Stimulated activated CD4-positive, alpha-beta T cell treated with anti-CD3 and anti-CD28 coated beads, Interleukin-4, amount 100 ng/mL, for 24 hours (primary cell): ENCODE results near the gene SESN3.
A peak's percentile ranks its signal among the peaks of the same experiment; 100 is the strongest.
"Not testable (repeated sequence)": the region's sequence is repeated elsewhere in the genome, so short reads cannot be mapped to it uniquely, and the experiment has no call there.

Source experiments
- DNase-seq: peaks from one replicate; pipeline ENCODE4 v3.0.0-alpha.2; 2020

The SESN3 gene

DNA sequence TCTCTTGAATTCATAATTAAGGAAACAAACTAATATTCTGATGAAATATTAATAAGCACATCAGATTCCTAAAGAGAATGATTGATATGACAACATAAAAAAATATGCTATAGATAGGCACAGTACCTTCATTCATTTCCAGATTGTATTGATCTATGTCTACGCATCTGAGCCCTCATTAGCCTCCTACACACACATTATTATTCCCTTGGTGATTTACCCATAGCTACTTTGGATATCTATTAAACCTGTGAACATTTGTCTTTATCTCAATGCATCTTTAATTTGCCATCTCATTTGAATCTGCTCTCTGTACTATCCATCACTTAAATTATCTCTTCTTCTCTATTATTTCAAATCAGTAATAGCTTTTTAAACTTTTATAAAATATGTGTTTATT, 18.4 kb downstream of the SESN3 start:
- no peak for DNase-seq

DNA sequence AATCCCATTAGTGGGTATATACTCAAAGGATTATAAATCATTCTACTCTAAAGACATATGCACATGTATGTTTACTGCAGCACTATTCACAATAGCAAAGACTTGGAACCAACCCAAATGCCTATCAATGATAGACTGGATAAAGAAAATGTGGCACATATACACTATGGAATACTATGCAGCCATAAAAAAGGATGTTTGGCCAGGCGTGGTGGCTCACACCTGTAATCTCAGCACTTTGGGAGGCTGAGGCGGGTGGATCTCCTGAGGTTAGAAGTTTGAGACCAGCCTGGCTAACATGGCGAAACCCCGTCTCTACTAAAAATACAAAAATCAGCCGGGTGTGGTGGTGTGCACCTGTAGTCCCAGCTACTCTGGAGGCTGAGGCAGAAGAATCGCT, 21.5 kb downstream of the SESN3 start:
- DNase-seq = not testable (repeated sequence)

DNA sequence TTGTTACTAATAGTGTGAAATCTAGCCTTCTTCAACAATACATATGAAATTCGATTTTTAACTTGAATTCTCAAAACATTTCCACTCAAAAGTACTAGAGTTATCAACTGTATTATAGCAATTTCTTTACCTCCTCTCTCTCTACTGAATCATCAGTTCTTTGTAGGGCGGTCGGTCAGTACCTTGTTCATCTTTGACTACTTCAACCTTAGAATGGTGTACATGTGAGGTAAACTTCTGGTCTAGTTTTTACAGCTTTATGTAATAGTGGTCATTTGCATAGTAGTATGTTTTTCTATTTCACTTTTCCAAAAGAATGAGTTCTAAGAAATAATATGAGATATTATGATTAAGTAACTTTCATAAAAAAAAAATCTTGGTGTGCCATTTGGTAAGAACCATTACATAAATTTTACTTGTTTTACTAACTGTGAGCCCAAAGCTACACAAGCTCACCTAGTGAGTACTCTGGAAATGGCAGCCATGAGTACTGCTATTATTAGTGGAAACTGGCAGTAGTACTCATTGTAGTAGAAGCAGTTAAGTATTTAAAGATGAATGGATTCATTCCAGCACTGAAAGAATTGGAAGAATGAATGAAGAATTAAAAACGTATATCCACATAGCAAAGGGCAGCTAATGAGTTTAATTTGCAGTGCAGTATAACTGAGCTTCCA, 30.1 kb downstream of the SESN3 start:
- no peak for DNase-seq

DNA sequence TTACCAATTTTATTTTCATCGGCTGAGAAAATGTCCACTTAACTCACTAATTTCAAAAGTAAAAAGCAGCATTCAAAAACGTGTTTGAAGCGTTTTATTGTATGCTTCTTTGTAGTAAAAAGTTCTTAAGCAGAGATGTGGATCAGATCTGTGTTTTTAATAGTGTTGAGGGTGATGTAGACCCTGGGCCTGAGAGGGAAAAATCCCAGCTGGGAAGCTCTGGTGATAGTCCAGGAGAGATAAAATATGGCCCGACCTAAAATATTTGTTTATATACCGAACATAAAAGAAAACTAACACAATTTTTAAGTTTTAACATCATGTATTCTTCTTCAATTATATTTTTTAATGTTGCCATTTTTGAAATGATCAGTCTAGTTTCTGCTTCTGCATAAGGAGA, 35.2 kb downstream of the SESN3 start:
- no peak for DNase-seq

DNA sequence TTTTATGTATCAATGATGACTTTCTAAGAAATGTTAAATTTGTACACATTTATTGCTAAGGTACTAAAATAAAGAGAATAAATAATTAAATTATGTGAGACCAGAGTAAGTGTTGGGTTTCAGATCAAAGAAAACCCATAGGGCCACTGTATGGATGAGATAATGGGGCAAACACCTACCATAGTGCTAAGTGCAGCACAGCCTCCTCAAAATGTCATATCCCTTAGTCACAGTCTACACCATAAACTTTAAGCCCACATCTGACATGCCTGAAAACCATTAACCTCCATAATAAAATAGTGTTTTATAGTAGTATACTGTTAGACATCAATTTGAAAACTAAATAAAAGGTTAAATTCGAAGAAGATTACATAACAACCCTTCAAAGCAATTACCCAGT, 37.5 kb downstream of the SESN3 start:
- DNase-seq = no peak

DNA sequence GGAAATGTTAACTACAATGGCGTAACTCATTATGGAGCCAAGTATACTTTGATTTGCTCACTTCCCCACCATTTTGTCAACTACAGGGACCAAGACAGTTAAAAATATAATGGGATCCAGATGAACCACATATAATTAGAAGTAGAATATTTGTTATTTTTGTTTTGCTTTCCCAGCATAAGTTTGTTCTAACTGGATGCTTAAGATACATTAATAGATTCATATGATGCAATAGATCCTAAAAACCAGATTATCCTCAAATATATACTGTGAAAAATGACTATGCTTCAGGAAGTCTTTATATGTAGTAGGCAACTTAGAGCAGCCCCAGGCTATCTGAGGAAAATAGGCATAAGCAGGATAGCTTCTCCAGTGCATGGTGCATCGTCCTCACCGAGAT, 38.3 kb downstream of the SESN3 start:
- no peak for DNase-seq

DNA sequence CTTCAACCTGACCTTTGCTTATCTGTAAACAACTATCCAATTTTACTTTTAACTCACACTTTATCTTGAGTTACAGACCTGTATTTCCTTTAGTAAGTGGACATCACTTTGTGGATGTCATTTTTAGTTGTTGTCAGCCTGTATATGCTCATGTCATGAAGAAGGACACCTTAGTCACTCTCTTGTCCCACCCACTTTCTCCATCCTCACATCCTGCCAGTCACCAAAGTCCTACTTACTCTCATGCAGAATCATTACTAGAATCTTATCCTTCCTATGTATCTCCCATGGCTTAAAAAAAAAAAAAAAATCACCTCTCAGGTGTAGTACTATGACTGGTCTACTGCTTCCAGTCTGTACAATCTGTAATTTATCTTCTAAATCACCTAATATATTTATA, 43.3 kb downstream of the SESN3 start:
- no peak for DNase-seq

DNA sequence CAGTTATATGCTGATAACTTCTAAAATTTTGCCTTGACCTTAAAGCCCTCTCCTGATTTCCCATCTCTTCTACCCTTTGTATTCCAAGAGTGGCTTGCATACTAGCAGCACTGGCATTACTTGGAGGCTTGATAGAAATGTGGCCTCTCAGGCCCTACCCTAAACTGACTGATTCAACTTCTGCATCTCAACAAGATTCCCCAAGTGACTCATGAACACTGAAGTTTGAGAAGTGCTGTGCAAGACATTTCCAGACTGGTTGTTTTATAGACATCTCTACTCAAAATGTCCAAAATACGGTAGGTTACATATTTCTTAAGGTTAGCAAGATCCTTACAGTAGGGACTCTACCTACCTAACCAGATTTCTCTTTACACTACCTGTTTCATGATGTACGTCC, 48.6 kb downstream of the SESN3 start:
- no peak for DNase-seq

DNA sequence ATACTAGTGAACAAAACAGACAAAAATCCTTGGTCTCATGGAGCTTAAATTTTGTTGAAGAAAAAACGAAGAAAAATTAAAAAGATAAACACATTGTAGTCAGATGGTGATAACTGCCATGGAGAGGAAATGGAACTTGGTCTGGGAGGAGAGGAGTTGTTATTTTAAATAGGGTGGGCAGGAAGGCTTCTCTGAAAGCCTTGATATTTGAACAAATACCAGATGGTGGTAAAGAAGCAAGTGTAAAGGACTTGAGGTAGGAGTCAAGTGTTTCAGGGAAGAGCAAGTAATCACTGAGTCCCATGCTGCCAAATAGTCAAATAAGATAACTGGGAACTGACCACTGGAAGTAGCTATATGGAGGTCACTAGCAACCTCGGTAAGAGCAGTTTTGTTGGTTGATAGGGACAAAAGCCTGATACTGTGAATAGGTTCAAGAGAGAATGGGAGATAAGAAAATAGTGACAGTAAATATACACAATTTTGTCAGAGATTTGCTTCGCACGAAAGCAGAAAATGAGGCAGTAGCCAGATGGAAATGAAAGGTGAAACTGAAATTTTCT, 55.1 kb downstream of the SESN3 start:
- no peak for DNase-seq

DNA sequence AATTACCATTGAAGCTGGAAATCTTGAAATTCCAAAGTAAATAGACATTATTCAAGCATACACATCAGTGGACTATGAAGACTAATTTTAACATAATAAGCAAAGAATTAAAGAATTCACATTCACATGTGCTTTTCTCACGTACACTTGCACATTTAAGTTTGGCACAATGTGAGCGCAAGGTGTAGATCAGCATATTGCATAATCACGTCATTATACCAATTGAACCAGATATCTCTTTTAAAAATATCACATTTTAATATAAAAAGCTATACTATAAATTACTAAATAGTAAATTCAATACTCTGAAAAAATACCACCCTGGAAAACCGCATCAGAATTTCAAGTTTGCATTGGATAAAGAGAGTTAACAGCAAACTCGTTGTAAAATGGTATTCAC, 60.7 kb downstream of the SESN3 start:
- DNase-seq = no peak

DNA sequence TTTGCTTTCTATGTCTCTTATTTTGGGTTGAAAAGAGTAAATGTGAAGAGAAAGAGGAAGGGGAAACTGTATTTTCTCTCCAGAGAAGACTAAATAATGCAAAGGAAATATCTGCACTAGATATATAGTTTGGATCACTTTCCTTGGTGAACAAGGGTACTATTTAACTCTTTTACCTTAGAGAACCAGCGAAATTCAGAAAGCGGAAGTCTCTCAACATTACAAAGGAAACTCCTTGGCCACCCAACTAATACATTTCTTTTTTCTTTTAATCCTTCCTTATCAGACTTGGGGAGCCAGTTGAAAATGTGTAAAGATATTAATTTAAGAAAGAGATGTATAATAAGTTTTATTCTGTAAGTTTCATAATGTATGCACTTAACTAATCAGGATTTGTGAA, 64.2 kb downstream of the SESN3 start:
- DNase-seq = no peak

DNA sequence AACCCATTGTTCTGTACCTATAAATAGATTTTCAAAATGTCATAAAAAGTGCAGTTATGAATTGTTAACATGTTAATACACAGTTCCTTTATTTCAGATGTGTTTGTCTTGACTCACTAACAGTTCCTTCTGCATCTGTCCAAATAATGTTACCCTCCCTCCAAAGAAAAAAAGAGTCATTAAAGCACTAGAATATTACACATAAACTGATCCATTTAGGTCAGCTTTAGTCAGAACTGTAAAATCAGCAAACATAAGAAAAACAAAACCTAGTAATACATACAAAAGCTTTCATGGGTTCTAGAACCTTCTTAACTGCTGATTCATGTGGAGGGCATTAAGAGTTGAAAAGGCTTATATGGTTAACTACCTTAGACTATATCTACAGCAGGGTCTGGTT, 65.4 kb downstream of the SESN3 start:
- no peak for DNase-seq

DNA sequence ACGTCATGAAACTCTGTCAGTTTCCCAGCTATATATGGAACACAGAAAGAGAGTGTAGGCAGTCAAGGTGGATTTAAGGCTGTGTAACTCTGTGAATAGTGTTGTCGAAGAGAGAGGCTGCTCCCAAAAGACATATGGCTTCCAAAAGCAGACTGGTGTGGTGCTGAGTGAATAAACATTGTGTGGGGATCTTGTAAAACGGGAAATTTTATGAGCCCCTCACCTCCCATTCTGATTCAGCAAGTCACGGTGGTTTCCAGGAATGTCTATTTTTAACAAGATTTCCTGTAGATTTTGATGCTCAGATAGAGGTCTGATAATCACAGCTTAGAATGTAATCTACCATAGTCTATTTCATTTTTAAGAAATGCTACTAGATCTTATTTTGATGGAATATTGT, 67.9 kb downstream of the SESN3 start:
- no peak for DNase-seq

DNA sequence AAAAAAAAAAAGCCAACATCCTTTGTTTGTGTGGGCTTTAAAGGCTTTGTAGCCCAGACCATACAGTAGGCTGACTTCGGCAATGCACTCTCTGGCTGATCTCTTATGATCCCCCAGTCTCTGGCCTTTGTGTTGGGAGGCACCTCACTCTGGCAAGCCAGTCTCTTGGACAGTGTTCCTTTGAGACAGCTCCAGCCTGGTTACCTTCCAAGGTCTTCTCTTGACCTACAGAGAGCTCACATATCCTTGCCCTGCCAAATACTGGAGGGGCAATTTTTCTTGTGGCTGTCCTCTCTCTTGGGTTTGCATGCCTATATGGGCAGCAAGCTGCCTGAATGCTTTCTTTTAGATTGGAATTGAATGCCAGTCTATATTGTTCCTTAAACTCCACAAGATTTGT, 69.8 kb downstream of the SESN3 start:
- DNase-seq = no peak

DNA sequence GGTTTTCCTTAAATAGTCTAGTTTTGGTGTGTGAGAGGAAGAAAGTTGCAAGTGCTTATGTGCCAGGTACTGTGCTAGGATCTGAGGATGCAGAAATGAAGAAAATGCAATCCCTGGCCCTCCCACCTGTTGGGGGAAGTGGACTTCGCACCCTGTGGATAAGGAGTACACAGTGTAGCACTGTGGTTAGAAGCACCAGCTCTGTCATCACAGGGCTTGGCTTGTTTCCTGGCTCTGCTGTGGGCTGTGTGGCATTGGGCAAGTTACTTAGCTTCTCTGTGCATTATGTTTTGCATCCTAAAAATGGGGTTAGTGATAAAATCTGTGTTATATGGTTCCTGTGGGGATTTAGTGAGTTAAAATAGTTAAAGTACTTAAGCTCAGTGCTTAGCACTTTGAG, 73.2 kb downstream of the SESN3 start:
- DNase-seq = no peak

DNA sequence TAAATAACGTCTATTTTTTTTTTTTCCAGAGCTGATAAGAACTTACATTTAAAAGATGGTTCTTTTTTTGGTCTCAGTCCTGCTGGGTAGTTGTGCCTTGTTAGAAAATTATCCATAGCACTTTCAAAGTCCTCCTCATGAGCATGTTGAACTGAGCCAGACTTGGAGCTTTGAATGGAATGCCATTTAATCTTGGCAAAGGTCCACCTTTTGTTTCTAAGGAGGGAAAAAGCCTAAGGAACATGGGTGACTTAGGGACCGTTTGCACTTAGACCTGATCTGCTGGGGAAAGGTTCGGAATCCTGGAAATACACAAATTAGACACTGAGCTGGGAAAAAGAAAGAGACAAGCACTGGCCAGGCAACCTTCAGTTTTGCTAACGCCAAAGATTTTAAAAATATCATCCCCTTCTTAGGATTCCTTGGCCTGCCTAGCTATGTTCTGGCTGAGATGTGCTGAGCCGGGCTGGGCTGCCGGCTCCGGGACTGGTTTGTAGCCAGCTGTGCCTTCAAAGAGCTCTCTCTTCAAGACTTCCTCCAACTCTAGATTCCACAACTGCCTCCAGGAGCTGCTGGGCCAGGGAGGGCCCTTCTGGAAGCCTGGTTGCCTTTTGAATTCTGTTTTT, 74.0 kb downstream of the SESN3 start:
- no peak for DNase-seq

DNA sequence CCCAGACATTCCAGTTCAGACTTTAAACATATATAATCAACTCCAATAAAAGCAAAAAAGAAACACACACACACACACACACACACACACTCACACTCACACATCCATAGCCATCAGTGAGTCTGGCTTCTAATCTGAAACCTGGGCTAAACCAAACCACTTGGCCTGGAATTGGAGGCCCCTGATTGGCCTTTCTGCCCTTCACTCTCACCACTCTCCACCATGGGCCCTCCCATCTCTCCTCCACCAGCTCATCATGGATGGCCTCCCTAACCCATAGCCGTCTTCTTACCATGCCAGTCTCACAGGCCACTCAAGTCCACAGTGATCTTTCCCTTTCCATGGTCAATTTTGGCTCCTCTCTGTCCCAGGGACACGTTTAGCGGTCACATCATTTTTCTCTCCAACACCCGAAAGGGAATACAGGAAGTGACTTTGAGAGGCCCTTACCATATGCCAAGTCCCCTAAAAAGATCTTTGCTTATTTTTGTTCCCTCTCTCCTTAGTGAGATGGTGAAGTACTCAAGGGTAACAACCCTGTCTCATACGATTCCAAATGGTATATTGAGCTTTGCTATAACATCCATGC, 74.8 kb downstream of the SESN3 start:
- DNase-seq = no peak

DNA sequence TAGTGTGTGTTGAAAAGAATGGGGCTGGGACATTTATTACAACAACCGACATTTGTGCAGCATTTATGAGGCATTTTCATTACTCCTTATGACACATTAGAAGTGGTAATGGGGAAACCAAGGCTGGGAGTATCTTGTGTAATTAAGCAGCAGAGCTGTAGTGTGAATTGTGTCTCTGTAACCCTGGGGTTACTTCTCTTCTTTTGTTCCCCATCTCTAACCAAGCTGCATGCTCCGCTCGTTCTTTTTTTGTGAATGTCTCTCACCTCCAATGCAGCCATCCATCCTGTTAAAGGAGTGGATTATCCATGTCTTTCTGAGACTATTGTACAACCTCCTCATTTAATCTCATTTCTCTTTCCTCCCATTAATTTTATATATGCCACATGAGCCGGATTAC, 75.6 kb downstream of the SESN3 start:
- no peak for DNase-seq

DNA sequence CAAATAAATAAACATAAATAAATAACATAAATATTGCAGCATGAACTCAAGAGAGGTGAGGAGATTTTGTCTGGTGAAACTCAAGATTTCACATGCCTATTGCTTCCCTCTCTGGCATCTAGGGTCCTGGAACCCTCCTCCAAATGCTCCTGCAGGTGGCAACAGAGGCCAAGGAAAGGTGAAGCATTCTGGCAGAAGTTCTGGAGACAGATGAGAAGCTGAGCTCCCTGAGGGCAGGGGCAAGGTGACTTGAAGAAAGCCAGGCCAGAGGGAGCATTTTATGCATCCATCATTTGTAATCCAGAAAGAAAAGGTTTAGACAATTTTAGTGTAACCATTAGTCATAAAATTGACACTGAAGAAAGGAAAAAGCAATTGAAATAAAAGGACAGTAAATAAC, 76.5 kb downstream of the SESN3 start:
- DNase-seq = peak; percentile 75

DNA sequence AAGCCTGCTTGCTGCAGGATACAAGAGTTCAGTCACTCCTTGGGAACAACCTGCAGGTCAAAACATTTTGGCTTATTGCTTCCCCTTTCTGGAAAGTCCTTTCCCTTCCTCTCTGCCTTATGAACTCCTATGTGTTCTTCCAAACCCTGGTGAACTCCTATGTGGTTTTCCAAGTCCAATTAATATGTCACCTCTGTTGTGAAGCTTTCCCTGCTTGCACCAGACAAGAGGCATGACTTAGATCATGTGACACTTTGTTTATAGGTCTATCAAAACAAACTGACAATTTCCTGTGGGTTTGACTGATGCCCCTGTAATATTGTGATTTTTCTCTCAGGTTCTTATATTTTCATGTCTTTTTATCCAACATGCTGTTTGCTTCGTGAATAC, 77.2 kb downstream of the SESN3 start:
- DNase-seq = no peak

DNA sequence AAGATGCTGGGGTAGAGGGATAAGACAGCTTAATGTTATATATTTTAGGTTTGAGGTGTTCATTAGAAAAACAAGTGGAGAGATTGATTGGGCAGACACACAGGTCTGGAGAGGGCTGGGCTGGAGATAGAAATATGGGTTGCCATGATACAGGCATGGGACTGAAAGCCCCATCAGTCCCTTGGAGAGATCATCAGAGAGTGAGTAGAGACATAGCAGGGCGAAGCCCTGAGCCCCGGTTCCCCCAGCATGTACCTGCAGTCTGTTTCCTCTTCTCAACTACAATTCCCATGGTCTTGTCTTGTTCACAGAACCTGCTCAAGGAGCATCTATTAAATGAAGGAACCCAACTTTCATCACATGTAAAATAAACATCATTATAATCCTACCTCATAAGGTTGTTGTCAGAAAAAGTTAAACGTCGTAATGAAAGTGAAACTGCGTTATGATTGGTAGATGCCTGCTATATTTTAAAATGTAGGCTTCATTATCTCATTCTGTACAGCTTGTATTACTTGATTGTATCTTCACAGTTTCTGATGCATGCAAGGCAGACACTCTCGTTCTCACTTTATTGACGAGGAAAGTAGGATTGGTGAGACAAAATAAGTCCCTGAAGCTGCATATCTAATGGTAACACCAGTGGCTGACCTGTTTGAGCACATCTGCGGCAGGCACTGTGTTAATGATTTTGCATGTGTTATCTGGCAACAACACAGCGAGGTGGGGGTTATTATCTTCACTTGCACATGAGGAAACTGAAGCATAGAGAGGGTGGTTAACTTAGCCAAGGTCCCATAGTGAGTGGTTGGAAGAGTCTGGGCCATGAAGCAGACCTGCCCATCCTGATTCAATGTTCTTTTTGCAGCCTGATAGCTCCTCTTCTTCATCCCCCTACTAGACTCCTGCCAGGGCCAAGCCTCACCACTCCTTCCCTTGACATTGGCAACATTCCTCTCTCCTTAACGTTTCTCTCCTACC, 77.8 kb downstream of the SESN3 start:
- peak; percentile 41 for DNase-seq

DNA sequence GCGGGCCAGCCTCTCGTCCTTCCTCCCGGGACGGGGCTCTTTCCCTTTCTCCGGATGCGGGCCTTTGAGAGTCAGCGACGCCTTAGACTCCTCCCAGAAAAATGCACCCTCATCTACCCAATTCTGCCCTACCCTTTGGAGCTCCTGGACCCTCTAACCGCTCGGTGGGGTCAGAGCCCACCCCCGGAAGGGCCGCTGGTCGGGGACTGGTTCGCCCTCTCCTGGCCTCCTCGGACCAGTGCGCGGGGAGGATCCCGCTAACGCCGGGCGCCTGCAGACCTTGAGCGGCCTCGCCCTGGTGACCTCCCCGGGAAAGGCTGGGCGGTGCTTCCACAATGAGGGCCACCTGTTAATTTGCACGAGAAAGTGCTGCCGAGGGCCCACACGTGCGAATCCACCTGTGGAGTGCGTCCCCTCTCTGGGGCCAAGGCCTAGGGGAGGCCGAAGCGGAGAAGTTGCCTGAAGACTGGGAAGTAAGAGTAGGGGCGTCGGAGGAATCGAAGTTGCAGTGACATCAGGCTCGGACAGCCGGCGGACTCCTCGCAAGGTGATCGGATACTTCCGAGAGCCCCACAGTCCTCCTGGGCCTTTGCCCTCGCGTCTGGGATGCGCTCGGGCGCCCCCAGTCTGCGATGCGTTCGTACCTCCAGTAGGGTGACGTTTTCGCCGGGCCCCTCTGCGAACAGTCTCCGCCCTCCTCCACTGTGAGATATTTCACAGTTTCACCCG, 79.9 kb downstream of the SESN3 start:
- DNase-seq = peak; percentile 93
